ENCODE data around the gene ZSWIM3.
"Not testable (repeated sequence)": the region's sequence is repeated elsewhere in the genome, so short reads cannot be mapped to it uniquely, and the experiment has no call there.

ZSWIM3 gene

GRCh38 chr20:45890985-45891983 lies 33.9 kb downstream of the ZSWIM3 start, which contains the start of the genes CTSA and NEURL2:
Gene CTSA, plus strand, starts transcription at chr20:45891335. Its CDS starts 234 bp downstream, at chr20:45891569.
Gene NEURL2, minus strand, starts transcription at chr20:45891208. Its CDS starts 217 bp downstream, at chr20:45890991.
- FAIRE-seq = no peak

DNA sequence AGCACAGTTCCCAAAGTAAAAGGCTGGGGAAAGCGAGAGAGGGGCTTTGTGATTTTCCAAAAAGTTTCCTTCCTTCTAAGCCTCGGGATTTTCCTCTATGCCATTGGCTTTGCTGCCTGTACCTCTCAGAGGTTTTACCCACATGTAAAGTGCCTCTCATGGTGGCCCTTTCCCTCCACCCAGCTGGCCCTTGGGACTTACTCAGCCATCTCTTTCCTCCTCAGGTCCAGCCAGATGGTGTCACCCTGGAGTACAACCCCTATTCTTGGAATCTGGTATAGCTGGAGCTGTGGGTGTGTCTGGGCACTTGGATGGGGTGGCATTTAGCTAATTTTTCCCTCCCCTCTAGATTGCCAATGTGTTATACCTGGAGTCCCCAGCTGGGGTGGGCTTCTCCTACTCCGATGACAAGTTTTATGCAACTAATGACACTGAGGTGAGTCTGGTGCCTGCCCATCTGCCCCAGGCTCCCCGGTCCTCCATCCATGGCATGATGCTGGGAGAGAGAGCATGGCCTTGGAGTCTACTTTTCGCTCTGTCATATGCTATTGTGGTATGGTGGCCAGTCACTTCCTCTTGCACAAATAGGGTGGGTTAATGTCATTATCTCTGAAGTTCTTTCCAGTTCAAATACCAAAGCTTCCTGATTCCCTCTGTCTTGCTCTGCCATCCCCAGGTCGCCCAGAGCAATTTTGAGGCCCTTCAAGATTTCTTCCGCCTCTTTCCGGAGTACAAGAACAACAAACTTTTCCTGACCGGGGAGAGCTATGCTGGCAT lies 34.8 kb downstream of the ZSWIM3 start:
- FAIRE-seq = no peak

- FAIRE-seq = no peak
These were observed 35.5 kb downstream of the ZSWIM3 start for GRCh38 chr20:45892828-45893500.

- no peak for FAIRE-seq
These were observed 36.4 kb downstream of the ZSWIM3 start for GRCh38 chr20:45893831-45894230.

- FAIRE-seq = no peak
These were observed 37.4 kb downstream of the ZSWIM3 start for GRCh38 chr20:45894797-45895196.

GRCh38 chr20:45896641-45897161 lies 39.3 kb downstream of the ZSWIM3 start:
- no peak for FAIRE-seq

GRCh38 chr20:45897289-45897688 lies 39.9 kb downstream of the ZSWIM3 start:
- FAIRE-seq = no peak

GRCh38 chr20:45897692-45898091 lies 40.3 kb downstream of the ZSWIM3 start:
- no peak for FAIRE-seq

DNA sequence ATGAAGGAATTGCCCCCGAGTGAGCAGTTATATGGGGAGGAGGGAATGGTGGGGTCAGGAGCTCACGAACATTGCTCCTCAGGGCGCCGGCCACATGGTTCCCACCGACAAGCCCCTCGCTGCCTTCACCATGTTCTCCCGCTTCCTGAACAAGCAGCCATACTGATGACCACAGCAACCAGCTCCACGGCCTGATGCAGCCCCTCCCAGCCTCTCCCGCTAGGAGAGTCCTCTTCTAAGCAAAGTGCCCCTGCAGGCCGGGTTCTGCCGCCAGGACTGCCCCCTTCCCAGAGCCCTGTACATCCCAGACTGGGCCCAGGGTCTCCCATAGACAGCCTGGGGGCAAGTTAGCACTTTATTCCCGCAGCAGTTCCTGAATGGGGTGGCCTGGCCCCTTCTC lies 40.9 kb downstream of the ZSWIM3 start:
- no peak for FAIRE-seq

DNA sequence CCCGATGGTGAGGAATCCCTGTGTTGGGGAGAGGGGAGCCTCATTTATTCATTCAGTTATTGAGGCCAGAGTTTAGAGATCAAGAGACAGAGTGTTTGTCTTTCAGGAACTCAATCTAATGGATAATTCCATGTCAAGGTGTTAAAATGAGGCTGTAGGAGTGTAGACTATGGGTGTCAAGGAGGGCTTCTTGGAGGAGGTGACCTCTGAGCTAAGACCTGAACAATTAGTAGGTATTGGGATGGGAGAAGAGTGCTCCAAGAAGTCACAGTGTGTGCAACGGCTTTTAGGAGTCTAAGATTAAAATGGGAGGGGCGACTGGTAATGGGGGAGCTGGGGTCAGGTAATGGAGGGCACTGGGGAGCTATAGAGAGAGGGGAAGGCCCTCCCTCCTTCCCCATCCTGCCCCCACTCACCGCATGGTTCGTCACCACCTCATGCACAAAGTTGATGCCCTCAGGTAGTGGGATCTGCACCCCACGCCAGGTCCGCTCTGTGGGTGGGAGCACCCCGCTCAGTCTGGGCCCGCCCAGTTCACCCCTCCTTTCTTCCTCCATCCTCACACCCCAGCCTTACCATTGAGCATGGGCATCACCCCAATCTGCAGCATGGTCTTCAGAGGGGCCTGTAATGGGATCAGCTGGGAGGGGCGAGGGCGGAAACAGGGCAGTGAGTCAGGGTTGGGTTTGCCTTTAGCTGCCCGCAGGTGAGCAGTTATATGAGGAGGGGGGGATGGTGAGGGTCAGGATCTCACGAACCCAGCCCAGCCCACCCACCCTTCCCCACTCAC lies 41.8 kb downstream of the ZSWIM3 start:
- FAIRE-seq = no peak

GRCh38 chr20:45901332-45901731 lies 43.9 kb downstream of the ZSWIM3 start:
- FAIRE-seq = not testable (repeated sequence)

DNA sequence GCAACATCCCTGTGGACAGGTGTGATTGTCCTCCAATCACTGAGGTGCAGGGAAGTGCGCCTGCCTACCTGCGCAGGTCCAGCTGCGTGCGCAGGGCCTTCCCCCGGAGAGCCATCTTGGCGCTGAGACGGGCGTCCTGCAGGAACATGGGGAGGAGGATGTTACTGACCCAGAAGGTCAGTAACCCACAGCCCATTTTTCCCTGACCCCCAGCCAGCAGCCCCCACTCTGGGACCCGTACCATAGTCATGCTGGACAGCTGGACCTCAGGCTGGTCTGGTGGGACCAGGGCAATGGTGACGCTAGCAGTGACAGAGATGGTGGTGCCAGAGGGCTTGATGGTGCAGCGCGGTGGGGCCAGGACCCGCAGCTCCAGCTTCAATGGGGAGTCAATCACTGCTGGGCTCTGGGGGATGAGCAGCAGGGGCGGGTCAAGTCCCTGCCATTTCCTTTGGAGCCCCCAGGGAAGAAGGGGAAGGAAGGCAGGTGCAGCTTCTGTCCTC lies 44.8 kb downstream of the ZSWIM3 start:
- no peak for FAIRE-seq

GRCh38 chr20:45904583-45905504 lies 47.4 kb downstream of the ZSWIM3 start:
- no peak for FAIRE-seq

DNA sequence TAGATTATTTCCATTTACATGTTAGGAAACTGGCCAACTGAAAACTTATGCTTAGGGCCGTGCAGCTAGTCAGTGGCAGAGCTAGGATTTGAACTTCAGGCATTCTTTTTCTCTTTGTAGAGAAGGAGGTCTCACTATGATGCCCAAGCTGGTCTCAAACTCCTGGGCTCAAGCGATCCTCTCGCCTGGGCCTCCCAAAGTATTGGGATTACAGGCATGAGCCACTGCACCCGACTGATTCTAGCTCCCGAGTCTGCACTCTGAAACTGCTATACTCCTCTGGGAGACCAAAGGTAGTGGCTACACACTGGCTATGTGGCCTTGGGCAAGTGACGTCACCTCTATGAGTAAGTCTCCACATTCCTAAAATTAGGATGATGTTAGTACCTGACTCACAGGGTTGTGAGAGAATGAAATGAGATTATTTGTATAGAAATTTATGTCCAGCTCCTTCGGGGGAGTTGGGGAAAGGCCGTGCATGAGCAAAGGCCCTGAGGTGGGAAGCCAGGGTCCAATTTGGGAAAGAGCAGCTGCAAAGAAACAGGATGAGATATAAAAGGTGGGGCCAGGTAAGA lies 48.2 kb downstream of the ZSWIM3 start:
- FAIRE-seq = no peak

- FAIRE-seq = no peak
These were observed 50.0 kb downstream of the ZSWIM3 start for GRCh38 chr20:45907219-45907948.

GRCh38 chr20:45908084-45908483 lies 50.7 kb downstream of the ZSWIM3 start:
- FAIRE-seq = no peak

- FAIRE-seq = no peak
These were observed 52.0 kb downstream of the ZSWIM3 start for GRCh38 chr20:45909336-45909808.

GRCh38 chr20:45909817-45910669 lies 52.6 kb downstream of the ZSWIM3 start:
- FAIRE-seq = no peak
